ENCODE data around the gene AZU1.

Gene AZU1

GRCh38 chr19:868458-869244, 41.0 kb downstream of the AZU1 start:
- no peaks in the 10 kb centered on the region for H3K79me1 ChIP-seq (ENCODE audit: low read length)
- H3K9ac ChIP-seq (ENCODE audit: low read length) = no peak overlapping the region
- no peak overlapping the region for H3K27ac ChIP-seq (ENCODE audit: low read depth, low read length)
- WGBS (ENCODE audit: extremely low coverage, insufficient coverage, low lambda C conversion rate) = no CpG with 5 or more reads among the region's 34 CpGs
- H2BK5ac ChIP-seq (ENCODE audit: low read length) = no peak overlapping the region
- no peak for DNase-seq
- H4K8ac ChIP-seq (ENCODE audit: low read depth, low read length) = no peak overlapping the region
- no peak overlapping the region for H2BK15ac ChIP-seq (replicated peaks; ENCODE audit: low read depth)
- H3K27me3 ChIP-seq (ENCODE audit: insufficient read depth, low read length, poor library complexity) = no peaks in the 10 kb centered on the region
- no peak overlapping the region for H3K4me2 ChIP-seq (ENCODE audit: low read length)
- H4K5ac ChIP-seq (ENCODE audit: low read length) = no peak overlapping the region
- no peak overlapping the region for H3K56ac ChIP-seq (ENCODE audit: low read length)
- H3K36me3 ChIP-seq (ENCODE audit: control insufficient read depth, insufficient read depth, low read length) = peaks cover 2% of the 10 kb centered on the region
- no peak overlapping the region for H3K4me3 ChIP-seq (ENCODE audit: low read length)
- no peaks in the 10 kb centered on the region for H3K79me2 ChIP-seq (ENCODE audit: control insufficient read depth, insufficient read depth, low read length)
- no peak overlapping the region for H2BK120ac ChIP-seq (ENCODE audit: low read depth, low read length)
- no peaks in the 10 kb centered on the region for H3K4me1 ChIP-seq (ENCODE audit: control insufficient read depth, low read depth, low read length)
- no peak overlapping the region for H3K18ac ChIP-seq (ENCODE audit: low read length)
- no peak overlapping the region for H2AK5ac ChIP-seq (ENCODE audit: low read length)
- no peak overlapping the region for H3K23ac ChIP-seq (ENCODE audit: low read length)
- H3K4ac ChIP-seq (ENCODE audit: low read depth, low read length) = no peak overlapping the region

GRCh38 chr19:869245-870177, 41.9 kb downstream of the AZU1 start:
- Histone ChIP-seq H3K4me1 (ENCODE audit: control insufficient read depth, low read depth, low read length) (no peaks in the 10 kb centered on the region), H3K18ac (ENCODE audit: low read length) (no peak overlapping the region), H3K36me3 (ENCODE audit: control insufficient read depth, insufficient read depth, low read length) (peaks cover 2% of the 10 kb centered on the region), H3K4me3 (ENCODE audit: low read length) (no peak overlapping the region), H3K79me1 (ENCODE audit: low read length) (no peaks in the 10 kb centered on the region), H2BK5ac (ENCODE audit: low read length) (no peak overlapping the region), H4K8ac (ENCODE audit: low read depth, low read length) (no peak overlapping the region), H3K4me2 (ENCODE audit: low read length) (no peak overlapping the region), H3K79me2 (ENCODE audit: control insufficient read depth, insufficient read depth, low read length) (no peaks in the 10 kb centered on the region), H2BK120ac (ENCODE audit: low read depth, low read length) (no peak overlapping the region), H2BK15ac (replicated peaks; ENCODE audit: low read depth) (no peak overlapping the region), H3K9ac (ENCODE audit: low read length) (no peak overlapping the region), H3K56ac (ENCODE audit: low read length) (no peak overlapping the region), H3K27ac (ENCODE audit: low read depth, low read length) (no peak overlapping the region), H3K23ac (ENCODE audit: low read length) (no peak overlapping the region), H4K5ac (ENCODE audit: low read length) (no peak overlapping the region), H2AK5ac (ENCODE audit: low read length) (no peak overlapping the region), H3K4ac (ENCODE audit: low read depth, low read length) (no peak overlapping the region), H3K27me3 (ENCODE audit: insufficient read depth, low read length, poor library complexity) (no peaks in the 10 kb centered on the region)
- no CpG with 5 or more reads among the region's 29 CpGs for WGBS (ENCODE audit: extremely low coverage, insufficient coverage, low lambda C conversion rate)
- peak; percentile 61 for DNase-seq

- no peaks in the 10 kb centered on the region for H3K79me1 ChIP-seq (ENCODE audit: low read length)
- H3K27ac ChIP-seq (ENCODE audit: low read depth, low read length) = no peak overlapping the region
- no peak overlapping the region for H3K18ac ChIP-seq (ENCODE audit: low read length)
- no peak overlapping the region for H3K4me3 ChIP-seq (ENCODE audit: low read length)
- H3K56ac ChIP-seq (ENCODE audit: low read length) = no peak overlapping the region
- H3K4me1 ChIP-seq (ENCODE audit: control insufficient read depth, low read depth, low read length) = no peaks in the 10 kb centered on the region
- no peak overlapping the region for H4K8ac ChIP-seq (ENCODE audit: low read depth, low read length)
- WGBS (ENCODE audit: extremely low coverage, insufficient coverage, low lambda C conversion rate) = no CpG with 5 or more reads among the region's 8 CpGs
- H3K4me2 ChIP-seq (ENCODE audit: low read length) = no peak overlapping the region
- no peak overlapping the region for H2AK5ac ChIP-seq (ENCODE audit: low read length)
- no peak overlapping the region for H2BK15ac ChIP-seq (replicated peaks; ENCODE audit: low read depth)
- DNase-seq = no peak
- H3K23ac ChIP-seq (ENCODE audit: low read length) = no peak overlapping the region
- H2BK5ac ChIP-seq (ENCODE audit: low read length) = no peak overlapping the region
- no peak overlapping the region for H2BK120ac ChIP-seq (ENCODE audit: low read depth, low read length)
- no peaks in the 10 kb centered on the region for H3K79me2 ChIP-seq (ENCODE audit: control insufficient read depth, insufficient read depth, low read length)
- H3K4ac ChIP-seq (ENCODE audit: low read depth, low read length) = no peak overlapping the region
- no peak overlapping the region for H4K5ac ChIP-seq (ENCODE audit: low read length)
- H3K9ac ChIP-seq (ENCODE audit: low read length) = no peak overlapping the region
- H3K27me3 ChIP-seq (ENCODE audit: insufficient read depth, low read length, poor library complexity) = no peaks in the 10 kb centered on the region
- peaks cover 2% of the 10 kb centered on the region for H3K36me3 ChIP-seq (ENCODE audit: control insufficient read depth, insufficient read depth, low read length)
These were observed 42.7 kb downstream of the AZU1 start for GRCh38 chr19:870314-870713.

GRCh38 chr19:870963-871401, 43.3 kb downstream of the AZU1 start:
- no peak overlapping the region for H3K27ac ChIP-seq (ENCODE audit: low read depth, low read length)
- H3K79me1 ChIP-seq (ENCODE audit: low read length) = no peaks in the 10 kb centered on the region
- no peak overlapping the region for H4K8ac ChIP-seq (ENCODE audit: low read depth, low read length)
- H3K4ac ChIP-seq (ENCODE audit: low read depth, low read length) = no peak overlapping the region
- H3K36me3 ChIP-seq (ENCODE audit: control insufficient read depth, insufficient read depth, low read length) = peaks cover 2% of the 10 kb centered on the region
- H2AK5ac ChIP-seq (ENCODE audit: low read length) = no peak overlapping the region
- no peaks in the 10 kb centered on the region for H3K4me1 ChIP-seq (ENCODE audit: control insufficient read depth, low read depth, low read length)
- H3K4me2 ChIP-seq (ENCODE audit: low read length) = no peak overlapping the region
- WGBS (ENCODE audit: extremely low coverage, insufficient coverage, low lambda C conversion rate) = no CpG with 5 or more reads among the region's 28 CpGs
- DNase-seq = no peak
- no peaks in the 10 kb centered on the region for H3K27me3 ChIP-seq (ENCODE audit: insufficient read depth, low read length, poor library complexity)
- no peak overlapping the region for H2BK120ac ChIP-seq (ENCODE audit: low read depth, low read length)
- no peak overlapping the region for H3K23ac ChIP-seq (ENCODE audit: low read length)
- H3K18ac ChIP-seq (ENCODE audit: low read length) = no peak overlapping the region
- no peak overlapping the region for H2BK15ac ChIP-seq (replicated peaks; ENCODE audit: low read depth)
- no peak overlapping the region for H2BK5ac ChIP-seq (ENCODE audit: low read length)
- H3K9ac ChIP-seq (ENCODE audit: low read length) = no peak overlapping the region
- H3K56ac ChIP-seq (ENCODE audit: low read length) = no peak overlapping the region
- no peak overlapping the region for H3K4me3 ChIP-seq (ENCODE audit: low read length)
- H4K5ac ChIP-seq (ENCODE audit: low read length) = no peak overlapping the region
- H3K79me2 ChIP-seq (ENCODE audit: control insufficient read depth, insufficient read depth, low read length) = no peaks in the 10 kb centered on the region

- Histone ChIP-seq H2BK120ac (ENCODE audit: low read depth, low read length) (no peak overlapping the region), H3K4me1 (ENCODE audit: control insufficient read depth, low read depth, low read length) (no peaks in the 10 kb centered on the region), H3K27me3 (ENCODE audit: insufficient read depth, low read length, poor library complexity) (no peaks in the 10 kb centered on the region), H3K4ac (ENCODE audit: low read depth, low read length) (no peak overlapping the region), H2BK5ac (ENCODE audit: low read length) (no peak overlapping the region), H4K8ac (ENCODE audit: low read depth, low read length) (no peak overlapping the region), H3K36me3 (ENCODE audit: control insufficient read depth, insufficient read depth, low read length) (peaks cover 2% of the 10 kb centered on the region), H3K9ac (ENCODE audit: low read length) (no peak overlapping the region), H3K56ac (ENCODE audit: low read length) (no peak overlapping the region), H3K4me2 (ENCODE audit: low read length) (no peak overlapping the region), H3K79me1 (ENCODE audit: low read length) (no peaks in the 10 kb centered on the region), H3K79me2 (ENCODE audit: control insufficient read depth, insufficient read depth, low read length) (no peaks in the 10 kb centered on the region), H3K27ac (ENCODE audit: low read depth, low read length) (no peak overlapping the region), H3K23ac (ENCODE audit: low read length) (no peak overlapping the region), H3K4me3 (ENCODE audit: low read length) (no peak overlapping the region), H3K18ac (ENCODE audit: low read length) (no peak overlapping the region), H2AK5ac (ENCODE audit: low read length) (no peak overlapping the region), H2BK15ac (replicated peaks; ENCODE audit: low read depth) (no peak overlapping the region), H4K5ac (ENCODE audit: low read length) (no peak overlapping the region)
- no CpG with 5 or more reads among the region's 33 CpGs for WGBS (ENCODE audit: extremely low coverage, insufficient coverage, low lambda C conversion rate)
- DNase-seq = peak; percentile 87
These were observed 44.0 kb downstream of the AZU1 start for GRCh38 chr19:871446-872265.
